Right lobe of liver (tissue), 6 donors: ENCODE measurements around the gene H19. TPM values are rescaled to one million over a fixed set of nuclear protein-coding genes. Genes with fewer than 3 reads are reported as not detected.

Experiments
- ATAC-seq, 4 donors: fragments of 200-7000 bp; cut with Tn5 transposase; one replicate each; pipeline ENCODE4 v1.9.1; 2020; ENCODE audit warnings: mild to moderate bottlenecking in 4 of 4, moderate library complexity in 4 of 4
- DNase-seq, 3 donors: peaks; one replicate each; pipeline ENCODE4 v3.0.0-alpha.2; 2020
- H3K27ac ChIP-seq, 3 donors: fragments of 200-600 bp; one replicate each; pipeline ENCODE4 v1.8.0; 2022
- H3K27me3 ChIP-seq, 2 donors: fragments of 200-600 bp; one replicate each; pipeline ENCODE4 v1.8.0; 2022
- H3K36me3 ChIP-seq, 4 donors: fragments of 200-600 bp; sonication (generic) in 1 of 4; one replicate each; pipeline versions ENCODE4 v1.5.1 to v1.8.0; 2017 to 2022; ENCODE audit warnings: control low read depth in 1 of 4
- H3K4me1 ChIP-seq, 4 donors: fragments of 200-600 bp; sonication (generic) in 1 of 4; one replicate each; pipeline versions ENCODE4 v1.5.1 to v1.8.0; 2017 to 2022; ENCODE audit warnings: control low read depth in 1 of 4
- H3K4me3 ChIP-seq, 3 donors: fragments of 200-600 bp; one replicate each; pipeline ENCODE4 v1.8.0; 2022
- H3K9me3 ChIP-seq, 4 donors: fragments of 200-600 bp; sonication (generic) in 1 of 4; one replicate each; pipeline versions ENCODE4 v1.5.1 to v1.8.0; 2017 to 2022; ENCODE audit warnings: control low read depth in 1 of 4
- POLR2A ChIP-seq: fragments of 450-650 bp; IDR thresholded peaks from one replicate; pipeline ENCODE4 v1.6.1; 2017; ENCODE audit warnings: antibody characterized with exemption, mild to moderate bottlenecking
- WGBS: methylation state at CpG from one replicate; pipeline ENCODE4 v1.1.6; 2018; ENCODE audit warnings: low coverage, low lambda C conversion rate; ENCODE audit not compliant: insufficient coverage; ENCODE audit errors: missing lambda C conversion rate; 5-methylcytosine and 5-hydroxymethylcytosine counted together
- intact Hi-C, 2 donors: fragments of 100-400 bp; cut with DNase I; formaldehyde crosslinking; loops; one replicate each; pipeline versions ENCODE4 v1.11.2 to v1.14.1; 2022
- total RNA-seq, 6 experiments: library from RNA; depleted of rRNA in 2 of 6; stranded (reverse); fragments of >200 nt in 2 of 6; fragmentation: NEBNext Ultra II Directional in 3 of 6; extraction: Animal tissue kit (Norgen Biotek cat#: 25700) in 3 of 6; gene quantifications; one replicate each; pipeline versions ENCODE4 v1.1.0 to v1.2.4, GENCODE V29; 2016 to 2023
- TF ChIP-seq, protein P1 (sequence below), 4 donors: fragments of 200-600 bp in 3 of 4; fragments of 450-650 bp in 1 of 4; IDR thresholded peaks; one replicate each; pipeline versions ENCODE4 v1.5.1 to v1.8.0; 2016 to 2022; ENCODE audit warnings: antibody characterized with exemption in 4 of 4, mild to moderate bottlenecking in 2 of 4
- donor health status: DM: no; HTN: yes; CAD: no.
- donor health status: DM: no; HTN: no; CAD: no.
- donor health status: DM: no; HTN: no; CAD: no.
- donor health status: DM: no; HTN: yes; CAD: no.
- donor health status: DM: no; HTN: yes; CAD: no.

The H19 gene
- total RNA-seq, 6 experiments from 2014 or later, result 143 to 898 (median 229) TPM

DNA sequence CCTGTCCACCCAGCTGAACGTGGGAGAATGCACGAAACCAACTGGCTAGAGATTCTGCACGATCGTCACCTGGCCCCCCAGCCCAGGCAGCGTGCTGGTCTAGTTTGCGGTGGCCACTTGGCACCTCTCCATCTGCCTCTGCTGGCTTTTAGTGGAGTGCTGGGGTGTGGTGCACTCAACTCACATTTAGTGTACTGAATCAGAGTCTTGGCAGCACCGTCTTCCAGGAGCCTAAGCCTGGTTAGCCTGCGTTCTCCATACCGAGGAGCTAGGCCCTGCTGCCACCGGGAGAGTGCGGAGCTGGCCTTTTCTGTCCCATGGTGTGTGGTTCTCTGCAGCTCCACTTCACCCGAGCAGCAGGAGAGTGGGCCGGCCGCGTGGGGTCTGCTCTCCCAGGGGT lies 47.7 kb downstream of the H19 start:
- no peaks in the 10 kb centered on the region for H3K4me1 ChIP-seq
- no CpG with 5 or more reads among the region's 15 CpGs for WGBS
- H3K9me3 ChIP-seq, result no peaks in the 10 kb centered on the region
- H3K27me3 ChIP-seq, result no peaks in the 10 kb centered on the region
- no peaks in the 10 kb centered on the region for H3K36me3 ChIP-seq
- no peak for TF ChIP-seq POLR2A
- TF ChIP-seq, protein P1, sequence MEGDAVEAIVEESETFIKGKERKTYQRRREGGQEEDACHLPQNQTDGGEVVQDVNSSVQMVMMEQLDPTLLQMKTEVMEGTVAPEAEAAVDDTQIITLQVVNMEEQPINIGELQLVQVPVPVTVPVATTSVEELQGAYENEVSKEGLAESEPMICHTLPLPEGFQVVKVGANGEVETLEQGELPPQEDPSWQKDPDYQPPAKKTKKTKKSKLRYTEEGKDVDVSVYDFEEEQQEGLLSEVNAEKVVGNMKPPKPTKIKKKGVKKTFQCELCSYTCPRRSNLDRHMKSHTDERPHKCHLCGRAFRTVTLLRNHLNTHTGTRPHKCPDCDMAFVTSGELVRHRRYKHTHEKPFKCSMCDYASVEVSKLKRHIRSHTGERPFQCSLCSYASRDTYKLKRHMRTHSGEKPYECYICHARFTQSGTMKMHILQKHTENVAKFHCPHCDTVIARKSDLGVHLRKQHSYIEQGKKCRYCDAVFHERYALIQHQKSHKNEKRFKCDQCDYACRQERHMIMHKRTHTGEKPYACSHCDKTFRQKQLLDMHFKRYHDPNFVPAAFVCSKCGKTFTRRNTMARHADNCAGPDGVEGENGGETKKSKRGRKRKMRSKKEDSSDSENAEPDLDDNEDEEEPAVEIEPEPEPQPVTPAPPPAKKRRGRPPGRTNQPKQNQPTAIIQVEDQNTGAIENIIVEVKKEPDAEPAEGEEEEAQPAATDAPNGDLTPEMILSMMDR (IDR thresholded peaks at IDR 0.05), result no peak
- no peak overlapping the region for H3K4me3 ChIP-seq
- intact Hi-C loops, result loop anchor here in 1 of 2 donors (10.0 kb wide), 1 partner anchor 55 kb away; the partner anchor contains the start of gene PRR33
- ATAC-seq (no peak), DNase-seq (no peak)
- H3K27ac ChIP-seq, result no peak overlapping the region

DNA sequence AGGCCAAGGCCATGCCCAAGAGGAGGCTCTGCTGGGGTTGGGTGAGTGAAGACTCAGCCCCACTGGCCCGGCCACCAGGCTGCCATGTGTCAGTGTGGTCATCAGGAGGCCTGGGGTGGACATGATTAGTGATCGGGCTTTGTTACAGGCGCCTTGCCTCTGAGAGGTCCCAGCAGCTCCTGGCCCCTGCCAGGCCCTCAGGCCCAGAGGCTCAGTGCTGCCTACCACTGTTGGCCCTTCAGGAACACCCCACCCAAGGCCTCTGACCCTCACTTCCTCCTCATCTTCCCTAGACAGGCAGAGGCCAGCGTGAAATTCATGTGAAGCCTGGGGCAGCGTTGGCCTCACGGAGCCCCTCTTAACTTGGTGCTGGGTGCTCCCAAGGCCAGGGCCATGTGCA lies 48.3 kb downstream of the H19 start:
- no CpG with 5 or more reads among the region's 6 CpGs for WGBS
- intact Hi-C loops, result loop anchor here in 1 of 2 donors (10.0 kb wide), 1 partner anchor 55 kb away; the partner anchor contains the start of gene PRR33
- Histone ChIP-seq H3K4me1 (no peaks in the 10 kb centered on the region), H3K36me3 (no peaks in the 10 kb centered on the region), H3K4me3 (no peak overlapping the region), H3K9me3 (no peaks in the 10 kb centered on the region), H3K27ac (no peak overlapping the region), H3K27me3 (no peaks in the 10 kb centered on the region)
- DNase-seq (peak in 1 of 3 donors; percentile 3), ATAC-seq (no peak)
- no peak for TF ChIP-seq POLR2A
- TF ChIP-seq, protein P1 (IDR thresholded peaks at IDR 0.05), result no peak

DNA sequence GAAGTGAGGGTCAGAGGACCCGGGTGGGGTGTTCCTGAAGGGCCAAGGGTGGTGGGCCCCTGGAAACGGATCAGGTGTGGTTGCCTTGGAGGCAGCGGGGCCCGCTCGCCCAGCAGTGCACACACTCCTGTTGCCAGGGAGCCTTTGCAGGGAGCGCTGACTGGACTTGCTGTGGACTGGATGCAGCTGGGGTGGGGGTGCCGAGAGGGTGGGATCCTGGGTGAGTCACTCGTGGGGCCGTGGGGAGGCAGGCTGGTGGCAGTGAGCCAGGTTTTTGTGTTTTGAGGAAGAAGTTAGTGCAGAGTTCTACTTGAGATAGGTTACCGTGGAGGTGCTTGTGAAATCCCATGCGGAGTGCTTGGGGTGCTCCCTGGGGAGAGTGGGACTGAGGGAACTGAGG lies 49.3 kb downstream of the H19 start:
- intact Hi-C loops, result loop anchor here in 1 of 2 donors (10.0 kb wide), 1 partner anchor 54 kb away; the partner anchor contains the start of gene PRR33
- no peak overlapping the region for H3K27ac ChIP-seq
- DNase-seq (peak in 1 of 3 donors; percentile 28), ATAC-seq (peak in 1 of 4 donors; percentile 3)
- no peaks in the 10 kb centered on the region for H3K9me3 ChIP-seq
- H3K27me3 ChIP-seq, result no peaks in the 10 kb centered on the region
- WGBS, result no CpG with 5 or more reads among the region's 11 CpGs
- H3K4me1 ChIP-seq, result no peaks in the 10 kb centered on the region
- H3K36me3 ChIP-seq, result no peaks in the 10 kb centered on the region
- no peak for TF ChIP-seq POLR2A
- TF ChIP-seq, protein P1 (IDR thresholded peaks at IDR 0.05), result no peak
- H3K4me3 ChIP-seq, result no peak overlapping the region

DNA sequence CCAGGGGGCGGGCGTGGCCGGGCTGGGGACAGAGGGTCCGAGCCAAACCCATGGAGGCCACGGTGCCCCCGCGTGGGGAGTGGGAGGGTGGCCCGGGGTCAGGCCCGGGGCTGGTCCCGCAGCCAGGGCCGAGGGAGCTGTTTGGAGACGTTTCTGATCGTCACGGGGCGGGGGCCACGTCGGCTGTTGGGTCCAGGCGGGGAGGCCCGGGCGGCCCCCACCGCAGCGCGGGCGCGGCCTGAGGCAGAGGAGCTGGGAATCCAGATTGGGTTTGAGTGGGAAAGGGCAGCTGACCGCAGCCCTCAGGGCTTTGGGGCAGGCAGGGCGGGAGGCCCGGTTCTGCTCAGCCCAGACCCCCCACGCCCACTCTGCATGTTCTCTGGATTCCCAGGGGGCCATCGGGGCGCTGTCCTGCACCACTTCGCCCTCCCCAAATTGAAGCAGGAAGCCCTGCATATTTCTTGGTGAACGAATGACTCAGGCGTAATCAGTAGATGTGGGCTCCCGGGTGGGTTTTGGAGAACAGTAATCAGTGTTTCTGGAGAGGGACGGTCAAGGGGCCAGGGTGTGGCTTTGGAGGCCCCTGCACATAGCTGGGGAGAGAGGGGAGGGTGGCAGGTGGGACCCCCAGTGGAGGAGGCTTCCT lies 49.9 kb downstream of the H19 start:
- DNase-seq, result no peak
- no peaks in the 10 kb centered on the region for H3K36me3 ChIP-seq
- ATAC-seq, result peak; percentile 9 to 44 (median 18)
- no peaks in the 10 kb centered on the region for H3K9me3 ChIP-seq
- no peak for TF ChIP-seq POLR2A
- TF ChIP-seq, protein P1 (IDR thresholded peaks at IDR 0.05), result no peak
- intact Hi-C loops, result loop anchor here in 1 of 2 donors (10.0 kb wide), 1 partner anchor 53 kb away; the partner anchor contains the start of gene PRR33
- no peaks in the 10 kb centered on the region for H3K4me1 ChIP-seq
- H3K27me3 ChIP-seq, result no peaks in the 10 kb centered on the region
- no peak overlapping the region for H3K27ac ChIP-seq
- no CpG with 5 or more reads among the region's 36 CpGs for WGBS
- H3K4me3 ChIP-seq, result no peak overlapping the region
